NCI-H82 (cell line): Measurements from ENCODE around the gene PRODH.
"Not testable (repeated sequence)": the region's sequence is repeated elsewhere in the genome, so short reads cannot be mapped to it uniquely, and the experiment has no call there.

Source experiments
- DNase-seq: peaks from one replicate; lab custom pipeline; 2025; lab: John Stamatoyannopoulos, UW

The PRODH gene

DNA sequence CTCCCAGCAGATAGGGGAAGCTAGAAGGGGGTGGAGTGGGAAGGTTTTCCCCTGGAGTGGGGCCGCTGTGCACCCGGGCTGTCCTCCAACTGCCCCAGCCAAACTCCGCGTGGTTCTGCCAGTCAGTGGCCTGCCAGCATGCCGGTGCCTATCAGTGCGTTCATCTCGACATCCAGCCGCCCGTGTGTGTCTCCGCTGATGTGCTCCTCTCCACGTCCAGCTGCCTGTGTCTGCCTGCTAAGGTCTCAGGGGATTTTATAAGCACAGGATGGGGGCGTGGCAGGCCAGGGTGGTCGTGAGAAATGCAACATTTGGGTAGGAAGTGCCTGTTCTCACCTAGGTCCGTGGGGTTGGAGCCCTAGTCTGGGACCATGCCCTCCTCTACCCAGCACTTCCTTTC lies 17.0 kb upstream of the PRODH start:
- peak; percentile 8 for DNase-seq

DNA sequence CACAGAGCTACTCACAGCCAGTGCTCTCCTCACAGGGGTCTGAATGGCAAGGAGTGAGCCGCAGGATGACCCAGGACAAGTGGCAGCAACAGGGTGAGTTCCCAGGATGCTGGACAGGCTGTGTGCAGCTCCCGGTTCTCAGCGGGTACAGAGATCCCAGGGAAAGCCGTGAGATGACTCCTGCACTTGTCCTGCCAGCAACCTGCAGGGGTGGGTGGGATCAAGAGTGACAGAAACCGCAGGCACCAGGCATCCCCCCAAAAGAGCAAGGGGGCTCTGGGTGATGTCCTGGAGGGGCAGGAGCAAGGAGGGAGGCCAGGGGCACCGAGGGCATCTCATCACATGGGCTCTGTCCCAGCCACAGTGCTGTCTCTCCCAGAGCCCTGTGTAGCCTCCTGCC lies 15.9 kb upstream of the PRODH start:
- DNase-seq = no peak

GRCh38 chr22:18950141-18950540 lies 14.0 kb upstream of the PRODH start:
- DNase-seq = no peak

DNA sequence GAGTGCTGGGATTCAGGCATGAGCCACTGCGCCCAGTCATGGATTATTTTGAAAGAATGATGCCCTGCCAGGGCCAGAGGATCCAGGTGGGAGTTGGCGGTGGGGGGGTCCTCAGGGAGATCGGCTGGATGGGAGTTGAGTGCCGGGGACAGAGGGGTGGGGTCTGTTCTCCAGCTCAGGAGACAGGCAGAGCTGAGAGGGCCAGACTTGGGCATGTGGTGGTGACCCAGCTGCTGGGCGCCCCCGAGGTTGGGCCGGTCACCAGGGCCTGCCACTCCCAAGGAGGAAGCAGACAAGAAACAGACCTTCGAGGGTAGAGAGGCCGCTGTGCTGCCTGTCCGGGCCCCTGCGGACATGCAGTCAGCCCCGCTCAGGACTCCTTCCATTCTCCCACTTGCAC lies 11.8 kb upstream of the PRODH start:
- DNase-seq = no peak

GRCh38 chr22:18947105-18947504 lies 11.0 kb upstream of the PRODH start:
- not testable (repeated sequence) for DNase-seq

DNA sequence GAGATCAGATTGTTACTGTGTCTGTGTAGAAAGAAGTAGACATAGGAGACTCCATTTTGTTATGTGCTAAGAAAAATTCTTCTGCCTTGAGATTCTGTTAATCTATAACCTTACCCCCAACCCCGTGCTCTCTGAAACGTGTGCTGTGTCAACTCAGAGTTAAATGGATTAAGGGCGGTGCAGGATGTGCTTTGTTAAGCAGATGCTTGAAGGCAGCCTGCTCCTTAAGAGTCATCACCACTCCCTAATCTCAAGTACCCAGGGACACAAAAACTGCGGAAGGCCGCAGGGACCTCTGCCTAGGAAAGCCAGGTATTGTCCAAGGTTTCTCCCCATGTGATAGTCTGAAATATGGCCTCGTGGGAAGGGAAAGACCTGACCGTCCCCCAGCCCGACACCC lies 2.6 kb upstream of the PRODH start:
- DNase-seq = not testable (repeated sequence)

GRCh38 chr22:18934688-18935087 lies 1.4 kb downstream of the PRODH start:
- DNase-seq = not testable (repeated sequence)

DNA sequence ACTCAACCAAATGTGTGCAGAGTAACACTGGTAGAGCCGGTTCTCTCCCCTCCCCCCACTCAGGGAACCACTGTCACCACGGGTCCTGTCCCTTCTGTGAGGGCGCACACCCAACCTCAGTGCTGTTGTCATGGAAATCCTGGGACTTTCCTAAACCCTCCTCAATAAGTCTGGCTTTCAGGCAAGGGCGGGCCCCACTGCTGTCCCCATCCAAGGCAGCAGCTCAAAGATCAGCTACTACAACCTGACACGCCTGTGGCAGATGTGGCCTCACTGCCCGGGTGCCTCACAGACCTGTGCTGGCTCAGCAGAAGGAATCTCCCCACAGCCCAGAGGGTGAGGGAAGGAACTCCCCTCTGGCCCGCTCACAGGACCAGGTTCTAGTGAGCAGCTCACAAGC lies 2.2 kb downstream of the PRODH start:
- DNase-seq = no peak

DNA sequence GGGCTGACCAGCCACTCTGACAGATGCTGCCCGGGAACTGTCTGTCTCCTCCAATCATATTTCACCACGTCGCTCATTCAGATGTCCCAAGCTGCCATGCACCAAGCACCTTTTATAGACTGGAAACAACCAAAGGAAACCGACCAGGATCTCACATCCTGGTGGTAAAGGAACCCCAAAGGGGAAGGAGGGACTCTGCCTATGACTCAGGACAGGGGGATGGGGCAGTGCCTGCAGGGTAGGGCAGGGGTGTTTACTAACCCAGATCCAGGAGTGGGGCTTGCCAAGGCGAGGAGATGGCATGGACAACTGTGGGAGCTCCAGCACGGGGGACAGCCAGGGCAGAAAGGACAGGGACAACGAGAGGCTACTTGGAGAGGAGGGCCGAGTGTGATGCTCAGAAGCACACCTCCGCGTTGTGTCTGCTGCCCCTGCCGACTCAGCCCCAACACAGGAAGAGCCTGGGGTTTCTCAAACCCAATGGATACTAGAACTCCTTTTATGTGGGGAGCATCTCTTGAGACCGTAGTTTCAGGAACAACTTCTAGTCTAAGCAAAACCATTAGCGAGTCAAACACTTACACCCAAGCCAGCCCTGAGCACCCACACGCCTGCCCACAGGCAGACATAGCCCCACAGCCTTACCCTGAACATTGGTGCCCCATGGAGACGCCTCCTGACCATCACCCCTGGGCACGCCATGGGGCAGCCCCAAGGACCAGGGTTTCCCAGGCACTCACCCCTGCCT lies 4.0 kb downstream of the PRODH start:
- DNase-seq = no peak

GRCh38 chr22:18929459-18929858 lies 6.6 kb downstream of the PRODH start:
- DNase-seq = no peak

DNA sequence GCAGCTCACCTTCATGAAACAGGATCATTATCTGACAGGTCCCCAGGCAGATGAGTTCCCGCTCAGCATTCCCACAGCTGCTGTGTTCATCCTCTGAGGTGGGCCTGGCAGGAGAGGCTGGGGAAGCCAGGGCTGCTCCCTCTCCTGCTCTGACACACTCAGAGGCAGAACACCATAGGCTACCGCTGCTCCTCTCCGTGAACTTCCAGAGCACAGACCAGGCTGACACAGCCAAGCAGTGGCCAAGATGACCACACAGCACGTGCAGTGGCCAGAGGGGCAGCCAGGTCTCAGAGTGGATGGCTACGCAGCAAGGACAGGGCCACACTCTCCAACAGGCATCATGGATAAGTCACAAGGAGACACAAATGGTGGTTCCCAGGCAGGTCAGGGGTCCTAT lies 8.5 kb downstream of the PRODH start:
- DNase-seq = no peak

GRCh38 chr22:18927020-18927419 lies 9.1 kb downstream of the PRODH start:
- DNase-seq = no peak

DNA sequence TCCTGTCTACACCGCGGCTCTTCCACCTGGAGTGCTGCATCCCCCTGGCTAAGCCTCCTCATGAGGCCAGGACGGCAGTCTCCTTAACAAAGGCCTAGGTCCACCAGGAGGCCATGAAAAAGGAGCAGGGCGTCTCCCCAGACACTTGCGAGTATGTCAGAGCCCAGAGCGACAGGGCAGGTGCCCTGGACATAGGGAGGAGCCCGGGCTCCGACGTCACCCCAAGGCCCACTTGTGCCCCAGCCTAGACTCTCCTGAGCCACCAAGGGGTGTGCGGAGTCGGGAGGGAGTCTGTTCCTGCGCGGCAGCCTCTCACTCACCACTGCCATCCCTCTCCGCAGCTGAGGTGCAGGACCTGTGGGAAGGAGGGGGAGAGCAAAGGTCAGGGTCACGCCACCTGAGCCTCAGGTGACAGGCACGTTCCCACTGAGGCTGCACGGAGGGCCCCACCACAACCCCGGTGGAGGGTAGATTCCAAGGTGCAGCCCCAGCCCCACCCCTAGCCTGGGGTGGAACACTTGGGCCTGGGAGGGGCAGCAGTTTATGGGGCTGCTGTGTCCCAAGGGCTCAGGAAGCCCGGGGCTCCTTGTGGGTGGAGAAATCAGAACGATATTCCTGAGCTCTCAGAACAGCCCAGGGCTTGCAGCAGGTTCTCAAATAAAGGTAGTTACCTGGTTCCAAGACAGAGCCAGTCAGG lies 10.6 kb downstream of the PRODH start:
- DNase-seq = no peak

GRCh38 chr22:18920257-18920902 lies 15.7 kb downstream of the PRODH start:
- not testable (repeated sequence) for DNase-seq

DNA sequence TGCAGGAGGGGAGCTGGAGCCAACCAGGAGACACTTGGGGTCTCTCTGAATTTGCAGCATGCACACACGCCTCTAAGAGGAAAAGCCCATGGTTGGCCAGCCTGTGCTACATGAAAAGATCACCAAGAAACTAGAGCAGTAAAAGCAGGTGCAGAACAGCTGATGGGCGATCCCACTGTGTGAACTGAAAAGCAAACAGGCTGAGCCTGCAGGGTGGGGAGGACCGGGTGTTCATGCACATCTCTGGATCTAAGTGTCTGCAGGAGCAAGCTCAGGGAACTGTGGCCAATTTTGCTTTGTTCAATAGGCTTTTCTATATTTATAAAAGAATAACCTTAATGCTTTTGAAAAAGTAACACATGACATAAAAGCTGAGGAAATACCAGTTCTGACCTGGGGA lies 18.3 kb downstream of the PRODH start:
- DNase-seq = not testable (repeated sequence)

- not testable (repeated sequence) for DNase-seq
Observed at GRCh38 chr22:18915550-18915949, 20.5 kb downstream of the PRODH start.

- DNase-seq = not testable (repeated sequence)
Observed at GRCh38 chr22:18914558-18914957, 21.5 kb downstream of the PRODH start.

GRCh38 chr22:18912264-18912946 lies 23.7 kb downstream of the PRODH start:
- not testable (repeated sequence) for DNase-seq

DNA sequence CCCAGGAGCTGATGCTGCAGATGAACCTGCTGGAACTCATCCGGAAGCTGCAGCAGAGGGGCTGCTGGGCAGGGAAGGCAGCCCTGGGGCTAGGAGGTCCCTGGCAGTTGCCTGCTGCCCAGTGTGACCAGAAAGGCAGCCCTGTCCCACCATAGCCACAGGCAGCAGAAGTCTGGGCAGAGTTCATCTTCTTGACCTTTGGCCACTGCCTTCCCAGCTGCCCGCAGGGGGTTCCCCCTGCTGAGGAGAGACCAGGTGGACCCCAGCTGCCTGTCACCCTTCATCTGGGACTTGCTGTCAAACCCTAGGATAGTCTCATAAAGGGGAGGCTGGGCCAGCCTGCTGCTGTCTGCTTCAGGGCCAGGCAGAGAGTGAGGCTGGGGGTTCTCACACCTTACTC lies 24.6 kb downstream of the PRODH start:
- not testable (repeated sequence) for DNase-seq

- no peak for DNase-seq
Observed at GRCh38 chr22:18909556-18909955, 26.5 kb downstream of the PRODH start.

DNA sequence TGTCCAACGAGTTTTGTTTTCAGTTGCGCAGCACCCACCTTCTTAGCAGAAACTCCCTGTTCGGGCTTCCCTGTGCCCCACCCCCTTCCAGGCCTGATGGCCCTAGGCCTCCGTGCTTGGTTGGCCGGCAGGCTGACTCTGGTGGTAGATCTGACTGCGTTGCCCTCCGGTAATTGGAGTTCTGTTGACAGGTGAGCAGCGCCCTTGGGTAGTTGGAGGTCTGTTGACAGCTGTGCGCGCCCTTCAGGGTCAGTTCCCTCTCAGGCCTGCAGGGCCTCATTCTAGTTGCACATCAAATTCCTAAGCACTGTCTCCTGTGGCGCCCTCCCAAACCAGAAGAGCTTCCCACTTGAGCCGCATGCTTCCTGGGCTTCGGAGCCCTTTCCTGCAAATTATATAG lies 29.2 kb downstream of the PRODH start:
- no peak for DNase-seq

DNA sequence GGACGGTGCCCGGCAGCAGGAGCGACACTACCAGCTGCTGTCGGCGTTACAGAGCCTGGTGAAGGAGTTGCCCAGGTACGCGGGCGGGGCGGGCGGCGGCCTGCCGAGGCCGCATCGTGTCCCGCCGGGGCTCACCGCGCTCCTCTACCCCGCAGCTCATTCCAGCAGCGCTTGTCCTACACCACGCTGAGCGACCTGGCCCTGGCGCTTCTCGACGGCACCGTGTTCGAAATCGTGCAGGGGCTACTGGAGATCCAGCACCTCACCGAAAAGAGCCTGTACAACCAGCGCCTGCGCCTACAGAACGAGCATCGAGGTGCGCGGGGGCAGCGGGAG lies 29.7 kb downstream of the PRODH start:
- DNase-seq = not testable (repeated sequence)
